Upper lobe of left lung (tissue), 6 donors: ENCODE data around the gene ANKLE1. TPM values are rescaled to one million over a fixed set of nuclear protein-coding genes. Genes with fewer than 3 reads are reported as not detected.

Experiments used
- ATAC-seq, 2 donors: fragments of 200-7000 bp; cut with Tn5 transposase; one replicate each; pipeline ENCODE4 v1.9.1; 2022; ENCODE audit warnings: mild to moderate bottlenecking in 2 of 2, moderate library complexity in 2 of 2; ENCODE audit not compliant: low FRiP score in 2 of 2
- DNase-seq, 2 donors: peaks; one replicate each; pipeline ENCODE4 v3.0.0-alpha.2; 2019 to 2020
- H3K27ac ChIP-seq, 4 donors: fragments of 200-600 bp; sonication (generic); one replicate each; pipeline ENCODE4 v1.5.1; 2016 to 2019
- H3K27me3 ChIP-seq, 4 donors: fragments of 200-600 bp; sonication (generic); one replicate each; pipeline ENCODE4 v1.5.1; 2017 to 2019
- H3K36me3 ChIP-seq, 4 donors: fragments of 200-600 bp; sonication (generic); one replicate each; pipeline ENCODE4 v1.5.1; 2016 to 2019
- H3K4me1 ChIP-seq, 4 donors: fragments of 200-600 bp; sonication (generic); one replicate each; pipeline ENCODE4 v1.5.1; 2018 to 2019
- H3K4me3 ChIP-seq, 4 donors: fragments of 200-600 bp; sonication (generic); one replicate each; pipeline ENCODE4 v1.5.1; 2017 to 2019; ENCODE audit warnings: mild to moderate bottlenecking in 2 of 4, moderate library complexity in 1 of 4
- H3K9me3 ChIP-seq, 4 donors: fragments of 200-600 bp; sonication (generic); one replicate each; pipeline ENCODE4 v1.5.1; 2018 to 2019
- EP300 ChIP-seq, 4 donors: sonication (generic); formaldehyde crosslinking; IDR thresholded peaks; one replicate each; pipeline ENCODE4 v1.5.1; 2017; ENCODE audit warnings: antibody characterized with exemption in 4 of 4, control low read depth in 2 of 4
- POLR2A ChIP-seq, 4 donors: fragments of 450-650 bp; IDR thresholded peaks; one replicate each; pipeline ENCODE4 v1.5.1; 2016 to 2017; ENCODE audit warnings: antibody characterized with exemption in 4 of 4, mild to moderate bottlenecking in 2 of 4
- POLR2AphosphoS5 ChIP-seq, 2 donors: sonication (generic); formaldehyde crosslinking; IDR thresholded peaks; one replicate each; pipeline ENCODE4 v1.5.1; 2017; ENCODE audit warnings: antibody characterized with exemption in 2 of 2
- WGBS, 2 donors: methylation state at CpG; one replicate each; pipeline ENCODE4 v1.1.5; 2017 to 2018; 5-methylcytosine and 5-hydroxymethylcytosine counted together
- total RNA-seq, 6 donors: library from RNA; depleted of rRNA in 4 of 6; stranded (reverse); fragments of >200 nt in 4 of 6; gene quantifications; one replicate each; pipeline versions ENCODE4 v1.1.0 to v1.2.1, GENCODE V29; 2016 to 2021
- TF ChIP-seq, protein P1 (sequence below), 6 experiments: fragments of 450-650 bp in 4 of 6; fragments of 200-600 bp in 2 of 6; sonication (generic) in 2 of 6; IDR thresholded peaks; one replicate each; pipeline ENCODE4 v1.5.1; 2016 to 2019; ENCODE audit warnings: antibody characterized with exemption in 6 of 6
- donor health status: DM: no; HTN: no; CAD: no; lungs with moderate emphysema.
- donor health status: DM: no; HTN: yes; CAD: no; lungs with severe emphysema.

Gene ANKLE1
- total RNA-seq, 6 donors from 2014 or later, result 0.57 to 13.6 (median 1.4) TPM

DNA sequence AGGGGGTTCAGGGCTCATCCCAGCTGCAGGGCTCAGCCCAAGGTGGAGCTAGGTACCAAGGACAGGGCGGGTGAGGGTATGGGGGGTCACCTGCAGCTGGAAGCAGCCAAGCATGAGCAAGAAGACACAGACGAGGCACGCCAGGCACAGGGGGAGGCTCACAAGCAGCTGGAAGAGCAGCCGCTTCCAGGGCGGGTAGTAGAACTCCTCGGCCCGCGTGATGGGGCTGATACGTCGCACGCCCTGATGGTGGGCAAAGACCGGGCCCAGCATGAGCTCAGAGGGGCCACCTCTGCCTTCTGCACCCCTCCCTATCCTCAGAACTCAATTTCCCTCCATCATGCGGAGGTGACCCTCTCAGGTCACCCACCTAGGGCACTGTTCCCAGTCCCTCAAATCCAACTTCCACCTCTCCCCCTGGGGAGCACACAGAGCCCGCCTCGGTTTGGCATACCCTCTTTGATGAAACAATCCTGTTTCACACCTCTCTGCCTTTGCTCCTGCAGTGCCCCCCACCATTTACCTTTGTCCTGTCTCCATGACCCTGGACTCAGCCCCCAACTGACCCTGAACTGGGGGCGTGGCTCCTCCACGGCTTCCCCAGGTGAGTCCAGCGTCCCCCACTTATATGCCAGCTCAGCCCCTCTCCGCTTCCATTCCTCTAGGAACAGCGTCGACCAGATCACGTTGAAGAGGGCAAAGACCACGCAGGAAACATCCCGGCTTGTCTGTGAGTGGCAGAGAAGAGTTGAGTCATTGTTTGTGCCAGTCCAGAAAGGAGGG lies 48.8 kb downstream of the ANKLE1 start:
- Histone ChIP-seq H3K4me1 (peaks cover 22 to 45% (median 32%) of the 10 kb centered on the region in 4 donors), H3K36me3 (no peaks in the 10 kb centered on the region), H3K4me3 (no peak overlapping the region), H3K27me3 (peaks cover 0 to 9% (median 2%) of the 10 kb centered on the region in 4 donors), H3K27ac (no peak overlapping the region), H3K9me3 (no peaks in the 10 kb centered on the region)
- TF ChIP-seq POLR2AphosphoS5 (IDR thresholded peaks at IDR 0.05) (no peak), POLR2A (IDR thresholded peaks at IDR 0.05) (no peak), EP300 (IDR thresholded peaks at IDR 0.05) (no peak)
- TF ChIP-seq, protein P1, sequence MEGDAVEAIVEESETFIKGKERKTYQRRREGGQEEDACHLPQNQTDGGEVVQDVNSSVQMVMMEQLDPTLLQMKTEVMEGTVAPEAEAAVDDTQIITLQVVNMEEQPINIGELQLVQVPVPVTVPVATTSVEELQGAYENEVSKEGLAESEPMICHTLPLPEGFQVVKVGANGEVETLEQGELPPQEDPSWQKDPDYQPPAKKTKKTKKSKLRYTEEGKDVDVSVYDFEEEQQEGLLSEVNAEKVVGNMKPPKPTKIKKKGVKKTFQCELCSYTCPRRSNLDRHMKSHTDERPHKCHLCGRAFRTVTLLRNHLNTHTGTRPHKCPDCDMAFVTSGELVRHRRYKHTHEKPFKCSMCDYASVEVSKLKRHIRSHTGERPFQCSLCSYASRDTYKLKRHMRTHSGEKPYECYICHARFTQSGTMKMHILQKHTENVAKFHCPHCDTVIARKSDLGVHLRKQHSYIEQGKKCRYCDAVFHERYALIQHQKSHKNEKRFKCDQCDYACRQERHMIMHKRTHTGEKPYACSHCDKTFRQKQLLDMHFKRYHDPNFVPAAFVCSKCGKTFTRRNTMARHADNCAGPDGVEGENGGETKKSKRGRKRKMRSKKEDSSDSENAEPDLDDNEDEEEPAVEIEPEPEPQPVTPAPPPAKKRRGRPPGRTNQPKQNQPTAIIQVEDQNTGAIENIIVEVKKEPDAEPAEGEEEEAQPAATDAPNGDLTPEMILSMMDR (IDR thresholded peaks at IDR 0.05), result no peak
- ATAC-seq (no peak), DNase-seq (no peak)
- 94 to 95% methylated on average over 24 of the region's 24 CpGs for WGBS, 2 donors

- ATAC-seq, result no peak
- TF ChIP-seq POLR2A (IDR thresholded peaks at IDR 0.05), result no peak
- TF ChIP-seq, protein P1 (IDR thresholded peaks at IDR 0.05), result no peak
- no peak for TF ChIP-seq POLR2AphosphoS5 (IDR thresholded peaks at IDR 0.05)
- no peak for TF ChIP-seq EP300 (IDR thresholded peaks at IDR 0.05)
Measured at GRCh38 chr19:17331045-17331558, 49.4 kb downstream of the ANKLE1 start.

GRCh38 chr19:17332360-17332676 lies 50.6 kb downstream of the ANKLE1 start:
- TF ChIP-seq POLR2A (IDR thresholded peaks at IDR 0.05), result no peak
- TF ChIP-seq, protein P1 (IDR thresholded peaks at IDR 0.05), result no peak
- H3K36me3 ChIP-seq, result no peaks in the 10 kb centered on the region
- DNase-seq (no peak), ATAC-seq (no peak)
- H3K4me1 ChIP-seq, result peaks cover 27 to 54% (median 38%) of the 10 kb centered on the region in 4 donors
- H3K4me3 ChIP-seq, result no peak overlapping the region
- peaks cover 0 to 9% (median 2%) of the 10 kb centered on the region in 4 donors for H3K27me3 ChIP-seq
- H3K27ac ChIP-seq, result no peak overlapping the region
- H3K9me3 ChIP-seq, result no peaks in the 10 kb centered on the region
- 93 to 95% methylated on average over 8 of the region's 8 CpGs for WGBS, 2 donors

More at GRCh38 chr19:17331045-17331558, 49.4 kb downstream of the ANKLE1 start:
- peaks cover 0 to 9% (median 2%) of the 10 kb centered on the region in 4 donors for H3K27me3 ChIP-seq
- H3K9me3 ChIP-seq, result no peaks in the 10 kb centered on the region
- H3K4me3 ChIP-seq, result no peak overlapping the region
- H3K27ac ChIP-seq, result no peak overlapping the region
- WGBS, 2 donors, result 92% methylated on average over 13 of the region's 13 CpGs
- H3K4me1 ChIP-seq, result peaks cover 27 to 52% (median 36%) of the 10 kb centered on the region in 4 donors
- no peak for DNase-seq
- H3K36me3 ChIP-seq, result no peaks in the 10 kb centered on the region

- H3K9me3 ChIP-seq, result no peaks in the 10 kb centered on the region
- H3K4me1 ChIP-seq, result peaks cover 28 to 59% (median 41%) of the 10 kb centered on the region in 4 donors
- WGBS, 2 donors, result 95% methylated on average over 43 to 45 of the region's 45 CpGs
- DNase-seq, result peak in 1 of 2 donors; percentile 82
- peaks cover 0 to 9% (median 2%) of the 10 kb centered on the region in 4 donors for H3K27me3 ChIP-seq
- TF ChIP-seq, protein P1 (IDR thresholded peaks at IDR 0.05), result no peak
- TF ChIP-seq POLR2A (IDR thresholded peaks at IDR 0.05) (no peak), EP300 (IDR thresholded peaks at IDR 0.05) (no peak), POLR2AphosphoS5 (IDR thresholded peaks at IDR 0.05) (no peak)
- no peak for ATAC-seq
- no peak overlapping the region for H3K27ac ChIP-seq
- H3K36me3 ChIP-seq, result no peaks in the 10 kb centered on the region
- no peak overlapping the region for H3K4me3 ChIP-seq
Measured at GRCh38 chr19:17332677-17333581, 51.2 kb downstream of the ANKLE1 start.
